Cardiac fibroblast (primary cell): ENCODE results near the gene ENTPD2.
"Not testable (repeated sequence)": the region's sequence is repeated elsewhere in the genome, so short reads cannot be mapped to it uniquely, and the experiment has no call there.

Source experiments
- DNase-seq, 2 donors: peaks; one replicate each; pipeline versions ENCODE4 v3.0.0 to v3.0.0-alpha.2; 2010; ENCODE audit warnings: low read depth in 2 of 2
- H3K4me3 ChIP-seq, 2 donors: replicated peaks in 1 of 2; 1 replicate in 1 of 2; 2 replicates in 1 of 2; pipeline ENCODE4 v1.5.1; 2011; ENCODE audit warnings: low read depth in 2 of 2, low read length in 2 of 2, mild to moderate bottlenecking in 2 of 2, moderate library complexity in 1 of 2
- TF ChIP-seq, protein P1 (sequence below): IDR thresholded peaks from one replicate; pipeline ENCODE4 v1.5.1; 2011; ENCODE audit warnings: low read depth, mild to moderate bottlenecking, low read length, inconsistent platforms

The ENTPD2 gene

DNA sequence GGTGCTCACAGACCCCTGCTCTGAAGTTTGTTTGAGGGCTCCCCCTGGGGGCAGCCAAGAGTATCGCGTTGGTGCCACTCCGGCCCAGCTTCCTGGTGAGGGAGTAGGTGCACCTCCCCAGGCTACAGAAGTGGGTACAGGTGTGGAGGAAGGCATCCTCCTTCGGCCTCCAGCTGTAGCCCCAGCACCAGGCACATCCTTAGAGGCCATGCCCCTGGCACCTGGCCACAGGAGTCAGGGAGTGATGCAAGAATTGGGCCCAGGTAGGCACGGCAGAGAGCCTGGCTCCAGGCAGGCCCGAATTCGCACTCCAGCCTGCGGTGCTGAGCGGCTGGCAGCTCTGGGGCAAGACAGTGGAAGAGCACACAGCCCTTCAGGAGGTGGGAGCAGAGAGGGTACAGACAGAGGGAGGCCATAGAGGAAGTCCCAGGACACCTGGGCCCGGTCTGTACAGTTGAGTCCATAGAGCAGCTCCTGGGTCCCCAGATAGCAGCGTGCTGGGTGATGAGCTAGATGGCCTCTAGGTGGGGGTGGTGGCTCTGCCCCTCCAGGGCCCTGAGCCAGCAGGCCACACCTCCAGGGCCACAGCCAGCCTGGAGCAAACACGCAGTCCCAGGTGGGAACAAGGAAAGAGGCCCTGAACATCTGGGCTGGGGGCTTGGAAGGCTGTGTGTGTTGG is 14.1 kb upstream of the ENTPD2 start:
- no peak overlapping the region for H3K4me3 ChIP-seq
- peak; percentile 79 to 86 for DNase-seq
- TF ChIP-seq, protein P1, sequence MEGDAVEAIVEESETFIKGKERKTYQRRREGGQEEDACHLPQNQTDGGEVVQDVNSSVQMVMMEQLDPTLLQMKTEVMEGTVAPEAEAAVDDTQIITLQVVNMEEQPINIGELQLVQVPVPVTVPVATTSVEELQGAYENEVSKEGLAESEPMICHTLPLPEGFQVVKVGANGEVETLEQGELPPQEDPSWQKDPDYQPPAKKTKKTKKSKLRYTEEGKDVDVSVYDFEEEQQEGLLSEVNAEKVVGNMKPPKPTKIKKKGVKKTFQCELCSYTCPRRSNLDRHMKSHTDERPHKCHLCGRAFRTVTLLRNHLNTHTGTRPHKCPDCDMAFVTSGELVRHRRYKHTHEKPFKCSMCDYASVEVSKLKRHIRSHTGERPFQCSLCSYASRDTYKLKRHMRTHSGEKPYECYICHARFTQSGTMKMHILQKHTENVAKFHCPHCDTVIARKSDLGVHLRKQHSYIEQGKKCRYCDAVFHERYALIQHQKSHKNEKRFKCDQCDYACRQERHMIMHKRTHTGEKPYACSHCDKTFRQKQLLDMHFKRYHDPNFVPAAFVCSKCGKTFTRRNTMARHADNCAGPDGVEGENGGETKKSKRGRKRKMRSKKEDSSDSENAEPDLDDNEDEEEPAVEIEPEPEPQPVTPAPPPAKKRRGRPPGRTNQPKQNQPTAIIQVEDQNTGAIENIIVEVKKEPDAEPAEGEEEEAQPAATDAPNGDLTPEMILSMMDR = peak; percentile 92

- DNase-seq = no peak
- TF ChIP-seq, protein P1 = no peak
- H3K4me3 ChIP-seq = no peak overlapping the region
Measured at GRCh38 chr9:137066096-137066861, 12.4 kb upstream of the ENTPD2 start.

- no peak overlapping the region for H3K4me3 ChIP-seq
- TF ChIP-seq, protein P1 = no peak
- no peak for DNase-seq
Measured at GRCh38 chr9:137065336-137065967, 11.6 kb upstream of the ENTPD2 start.

GRCh38 chr9:137064880-137065164 is 11.0 kb upstream of the ENTPD2 start:
- no peak overlapping the region for H3K4me3 ChIP-seq
- TF ChIP-seq, protein P1 = no peak

DNA sequence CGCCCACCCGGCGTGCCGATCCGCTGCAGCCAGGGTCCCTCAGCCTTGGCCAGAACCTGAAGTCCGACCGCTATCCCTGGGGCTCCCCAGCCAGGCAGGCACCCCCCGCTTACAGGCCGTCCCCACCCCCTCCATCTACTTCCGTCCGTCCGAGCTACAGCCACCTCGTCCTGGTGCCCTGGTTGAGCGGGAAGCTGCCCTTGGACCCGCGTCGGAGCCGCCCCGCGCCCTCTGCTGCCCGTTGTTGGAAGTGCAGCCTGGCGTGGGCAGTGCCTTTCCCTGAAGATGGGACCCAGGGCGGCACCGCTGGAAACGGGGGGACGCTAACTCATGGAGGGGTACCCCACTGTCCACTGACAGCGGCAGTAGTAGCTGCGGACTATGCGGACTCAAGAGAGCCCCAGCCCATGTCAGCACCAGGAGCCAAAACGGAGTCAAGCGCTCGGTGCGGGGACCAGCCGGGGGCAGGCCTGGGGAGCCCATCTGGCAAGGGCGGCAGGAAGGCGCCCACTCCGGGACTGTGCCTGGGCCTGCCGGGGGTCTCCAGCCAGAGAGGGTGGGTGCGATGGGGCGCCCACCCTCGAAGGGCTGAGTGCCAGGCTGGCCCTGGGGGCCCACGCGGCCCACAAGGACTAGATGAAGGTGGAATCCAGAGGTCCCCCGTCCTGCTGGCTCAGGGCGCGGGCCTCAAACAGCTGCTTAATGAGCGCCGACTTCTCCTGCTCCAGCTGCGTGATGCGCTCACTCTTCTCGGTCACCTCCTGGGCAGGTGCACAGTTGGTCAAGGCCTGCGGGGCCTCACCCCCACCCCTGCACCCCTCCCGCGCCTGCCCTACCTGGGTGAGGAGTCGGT is 10.4 kb upstream of the ENTPD2 start:
- H3K4me3 ChIP-seq = no peak overlapping the region
- TF ChIP-seq, protein P1 = peak; percentile 94
- peak; percentile 50 to 64 for DNase-seq

More at GRCh38 chr9:137064880-137065164, 11.0 kb upstream of the ENTPD2 start:
- DNase-seq = no peak

DNA sequence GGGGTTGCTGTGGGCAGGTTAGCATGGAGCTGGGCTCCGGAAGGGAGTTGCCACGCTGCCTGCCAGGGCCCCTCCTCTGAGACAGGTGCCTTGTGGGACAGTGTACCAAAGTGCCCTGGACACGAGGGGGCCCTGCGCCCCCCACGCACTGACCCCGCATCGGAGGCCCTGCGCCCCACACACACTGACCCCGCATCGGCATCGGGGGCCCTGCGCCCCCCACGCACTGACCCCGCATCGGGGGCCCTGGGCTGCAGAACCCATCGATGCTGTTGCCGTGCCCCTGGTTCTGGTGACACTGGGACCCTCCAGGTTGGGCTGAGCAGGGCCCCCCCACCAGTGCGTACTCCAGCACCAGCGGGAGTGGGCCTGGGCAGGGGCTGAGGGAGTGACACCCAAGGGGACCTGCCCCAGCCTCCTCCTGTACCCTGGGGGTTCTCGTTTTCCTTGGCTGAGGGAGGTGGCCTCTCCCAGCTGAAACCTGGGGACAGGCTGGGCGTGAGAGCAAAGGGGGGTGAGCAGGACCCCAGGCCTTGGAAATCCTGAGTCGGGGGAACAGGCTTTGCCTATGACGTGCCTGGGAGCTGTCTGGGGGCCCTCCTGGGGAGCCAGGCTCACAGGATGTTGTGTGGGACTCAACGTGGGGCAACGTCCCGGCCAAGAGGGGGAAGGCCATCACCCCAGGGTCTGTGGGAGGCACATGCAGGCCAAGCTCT is 9.6 kb upstream of the ENTPD2 start:
- DNase-seq = no peak
- no peak overlapping the region for H3K4me3 ChIP-seq

DNA sequence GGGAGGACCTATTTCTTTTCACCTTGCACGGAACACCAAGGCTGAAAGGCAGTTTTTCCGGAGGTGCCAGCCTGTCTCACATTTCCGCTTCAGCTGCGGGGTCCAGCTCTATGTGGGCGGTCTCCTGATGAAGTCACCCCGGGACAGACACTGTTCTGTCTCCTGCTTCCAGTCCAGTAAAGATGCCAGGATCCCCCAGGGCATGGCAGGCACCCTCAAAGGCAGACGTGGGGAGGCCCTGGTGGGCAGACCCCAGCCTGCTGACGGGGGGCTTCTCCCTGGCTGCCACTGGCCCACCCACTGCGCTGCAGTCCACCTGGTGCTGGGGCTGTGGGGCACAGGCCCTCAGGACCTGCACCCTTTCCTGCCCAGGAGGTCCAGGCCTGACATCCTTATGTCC is 8.9 kb upstream of the ENTPD2 start:
- DNase-seq, H3K4me3 ChIP-seq: not testable (repeated sequence)

More for the DNA sequence above, 9.6 kb upstream of the ENTPD2 start:
- TF ChIP-seq, protein P1 = no peak
